Natural killer cell (primary cell): ENCODE data around the gene DUSP18. TPM values are rescaled to one million over a fixed set of nuclear protein-coding genes. Genes with fewer than 3 reads are reported as not detected.
"Not testable (repeated sequence)": the region's sequence is repeated elsewhere in the genome, so short reads cannot be mapped to it uniquely, and the experiment has no call there.

Source experiments
- ATAC-seq, 3 donors: fragments of 150-1000 bp in 2 of 3; fragments of 200-7000 bp in 1 of 3; cut with Tn5 transposase; 1 replicate in 1 of 3; 2 replicates in 2 of 3; pipeline ENCODE4 v1.10.0; 2021; ENCODE audit warnings: mild to moderate bottlenecking in 2 of 3, moderate library complexity in 2 of 3
- DNase-seq, 2 donors: peaks; one replicate each; pipeline versions ENCODE4 v3.0.0 to v3.0.0-alpha.2; 2013 to 2021; ENCODE audit warnings: mixed read lengths in 1 of 2
- H3K27ac ChIP-seq: one replicate; pipeline ENCODE4 v1.5.1; 2013; ENCODE audit warnings: mild to moderate bottlenecking, low read length
- H3K27me3 ChIP-seq: one replicate; pipeline ENCODE4 v1.6.1; 2013; ENCODE audit warnings: low read length; ENCODE audit not compliant: control insufficient read depth, insufficient read depth
- H3K36me3 ChIP-seq: one replicate; pipeline ENCODE4 v1.6.1; 2013; ENCODE audit warnings: low read length; ENCODE audit not compliant: control insufficient read depth, insufficient read depth
- H3K4me1 ChIP-seq: one replicate; pipeline ENCODE4 v1.6.1; 2013; ENCODE audit warnings: low read length; ENCODE audit not compliant: control insufficient read depth, insufficient read depth
- H3K4me3 ChIP-seq: one replicate; pipeline ENCODE4 v1.5.1; 2013; ENCODE audit warnings: low read length
- H3K9me3 ChIP-seq: one replicate; pipeline ENCODE4 v1.6.1; 2013; ENCODE audit warnings: low read length; ENCODE audit not compliant: control insufficient read depth, insufficient read depth
- H3K27ac Mint-ChIP-seq, 2 donors: one replicate each; pipeline ENCODE4 v1.8.0; 2022; ENCODE audit warnings: mild to moderate bottlenecking in 2 of 2, mixed read lengths in 2 of 2, moderate library complexity in 1 of 2
- H3K27me3 Mint-ChIP-seq, 2 donors: one replicate each; pipeline ENCODE4 v1.8.0; 2022; ENCODE audit warnings: low read depth in 2 of 2, mixed read lengths in 2 of 2
- H3K36me3 Mint-ChIP-seq: one replicate; pipeline ENCODE4 v1.8.0; 2022; ENCODE audit warnings: mixed read lengths
- H3K4me1 Mint-ChIP-seq, 2 donors: one replicate each; pipeline ENCODE4 v1.8.0; 2022; ENCODE audit warnings: mixed read lengths in 2 of 2
- H3K4me3 Mint-ChIP-seq: one replicate; pipeline ENCODE4 v1.8.0; 2022; ENCODE audit warnings: mild to moderate bottlenecking, moderate library complexity, mixed read lengths
- H3K9me3 Mint-ChIP-seq, 2 donors: one replicate each; pipeline ENCODE4 v1.8.0; 2022; ENCODE audit warnings: mixed read lengths in 2 of 2
- WGBS: methylation state at CpG from one replicate; pipeline ENCODE4 v1.1.7; 2013; ENCODE audit warnings: missing lambda C conversion rate; ENCODE audit not compliant: insufficient coverage; 5-methylcytosine and 5-hydroxymethylcytosine counted together
- intact Hi-C: fragments of 100-400 bp; cut with micrococcal nuclease; formaldehyde crosslinking; loops from one replicate; pipeline ENCODE4 v1.14.2; 2022
- total RNA-seq, 4 donors: library from RNA; stranded (reverse); fragments of 120-200 nt in 1 of 4; gene quantifications; one replicate each; pipeline versions ENCODE4 v1.2.3 to v1.2.4, GENCODE V29; 2013 to 2022
- TF ChIP-seq, protein P1 (sequence below): fragments of 200-600 bp; IDR thresholded peaks from one replicate; pipeline ENCODE4 v1.8.0; 2022; ENCODE audit warnings: antibody characterized with exemption

The DUSP18 gene
- total RNA-seq, 3 donors from 2014 or later (not counting 1 experiment from before 2014, with no cell fraction given), result 10.2 to 12.8 (median 10.5) TPM

DNA sequence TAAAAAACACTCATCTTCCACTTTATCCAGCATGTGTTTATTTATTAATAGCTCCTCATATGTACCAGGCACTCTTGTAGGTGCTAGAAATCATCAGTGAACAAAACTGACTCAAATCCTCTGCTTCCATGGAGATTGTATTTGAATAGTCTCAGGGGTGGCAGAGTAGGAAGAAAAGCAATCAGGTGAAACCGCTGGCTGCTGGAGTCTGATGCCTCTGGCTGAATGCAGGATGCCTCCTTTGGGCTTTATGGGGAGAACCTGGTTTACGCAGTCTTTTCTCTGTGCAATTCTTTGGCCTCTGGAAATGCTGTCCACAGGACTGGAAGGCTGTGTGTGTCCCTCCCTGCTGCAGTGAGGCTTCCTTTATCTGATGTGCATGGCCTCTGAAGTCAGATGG, 14.2 kb upstream of the DUSP18 start:
- 97% methylated on average over 2 of the region's 2 CpGs for WGBS

DNA sequence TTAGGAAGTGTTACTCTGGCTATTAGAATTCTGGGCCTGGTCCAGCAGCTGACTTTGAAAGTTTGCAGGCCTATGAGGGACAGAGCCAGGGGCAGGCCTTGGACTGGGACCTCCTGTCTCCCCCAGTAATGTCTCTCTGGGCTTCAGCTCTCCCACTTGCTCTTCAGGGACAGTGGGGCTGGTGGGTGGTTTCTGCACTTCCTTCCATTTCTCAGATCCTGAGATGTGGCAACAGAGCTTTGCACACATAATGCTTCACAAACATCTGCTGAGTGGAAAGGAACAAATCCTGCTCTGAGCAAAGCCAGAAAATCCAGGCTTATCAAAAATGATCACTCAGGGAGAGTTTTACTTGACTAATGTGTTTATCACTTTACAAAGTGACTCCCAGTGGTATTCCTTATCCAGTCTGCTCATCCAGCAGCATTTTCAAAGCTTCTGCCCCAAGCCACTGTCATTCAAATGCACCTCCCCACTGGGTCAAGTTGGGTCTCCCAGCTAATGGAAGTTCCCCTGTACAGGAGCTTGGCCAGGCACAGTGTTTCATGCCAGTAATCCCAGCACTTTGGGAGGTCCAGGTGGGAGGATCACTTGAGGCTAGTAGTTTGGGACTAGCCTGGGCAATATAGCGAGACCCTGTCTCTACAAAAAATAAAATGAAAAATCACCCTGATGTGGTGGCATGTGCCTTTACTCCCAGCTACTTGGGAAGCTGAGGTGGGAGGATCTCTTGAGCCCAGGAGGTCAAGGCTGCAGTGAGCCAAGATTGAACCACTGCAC, 13.5 kb upstream of the DUSP18 start:
- no CpG with 5 or more reads among the region's 1 CpG for WGBS
- no peak overlapping the region for H3K27ac Mint-ChIP-seq

More for the DNA sequence above, 14.2 kb upstream of the DUSP18 start:
- no peak for DNase-seq
- H3K4me3 Mint-ChIP-seq, result no peak overlapping the region
- H3K27me3 ChIP-seq, result no peaks in the 10 kb centered on the region
- no peak overlapping the region for H3K27ac Mint-ChIP-seq
- no peaks in the 10 kb centered on the region for H3K9me3 ChIP-seq
- H3K27me3 Mint-ChIP-seq, result peaks cover 10 to 23% of the 10 kb centered on the region in 2 donors
- intact Hi-C loops, result no loop called here
- no peaks in the 10 kb centered on the region for H3K36me3 ChIP-seq
- H3K4me1 ChIP-seq, result no peaks in the 10 kb centered on the region
- H3K36me3 Mint-ChIP-seq, result no peaks in the 10 kb centered on the region
- H3K4me1 Mint-ChIP-seq, result no peaks in the 10 kb centered on the region
- no peak overlapping the region for H3K27ac ChIP-seq
- ATAC-seq, result no peak
- H3K9me3 Mint-ChIP-seq, result no peaks in the 10 kb centered on the region
- TF ChIP-seq, protein P1, sequence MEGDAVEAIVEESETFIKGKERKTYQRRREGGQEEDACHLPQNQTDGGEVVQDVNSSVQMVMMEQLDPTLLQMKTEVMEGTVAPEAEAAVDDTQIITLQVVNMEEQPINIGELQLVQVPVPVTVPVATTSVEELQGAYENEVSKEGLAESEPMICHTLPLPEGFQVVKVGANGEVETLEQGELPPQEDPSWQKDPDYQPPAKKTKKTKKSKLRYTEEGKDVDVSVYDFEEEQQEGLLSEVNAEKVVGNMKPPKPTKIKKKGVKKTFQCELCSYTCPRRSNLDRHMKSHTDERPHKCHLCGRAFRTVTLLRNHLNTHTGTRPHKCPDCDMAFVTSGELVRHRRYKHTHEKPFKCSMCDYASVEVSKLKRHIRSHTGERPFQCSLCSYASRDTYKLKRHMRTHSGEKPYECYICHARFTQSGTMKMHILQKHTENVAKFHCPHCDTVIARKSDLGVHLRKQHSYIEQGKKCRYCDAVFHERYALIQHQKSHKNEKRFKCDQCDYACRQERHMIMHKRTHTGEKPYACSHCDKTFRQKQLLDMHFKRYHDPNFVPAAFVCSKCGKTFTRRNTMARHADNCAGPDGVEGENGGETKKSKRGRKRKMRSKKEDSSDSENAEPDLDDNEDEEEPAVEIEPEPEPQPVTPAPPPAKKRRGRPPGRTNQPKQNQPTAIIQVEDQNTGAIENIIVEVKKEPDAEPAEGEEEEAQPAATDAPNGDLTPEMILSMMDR, result no peak
- no peak overlapping the region for H3K4me3 ChIP-seq

DNA sequence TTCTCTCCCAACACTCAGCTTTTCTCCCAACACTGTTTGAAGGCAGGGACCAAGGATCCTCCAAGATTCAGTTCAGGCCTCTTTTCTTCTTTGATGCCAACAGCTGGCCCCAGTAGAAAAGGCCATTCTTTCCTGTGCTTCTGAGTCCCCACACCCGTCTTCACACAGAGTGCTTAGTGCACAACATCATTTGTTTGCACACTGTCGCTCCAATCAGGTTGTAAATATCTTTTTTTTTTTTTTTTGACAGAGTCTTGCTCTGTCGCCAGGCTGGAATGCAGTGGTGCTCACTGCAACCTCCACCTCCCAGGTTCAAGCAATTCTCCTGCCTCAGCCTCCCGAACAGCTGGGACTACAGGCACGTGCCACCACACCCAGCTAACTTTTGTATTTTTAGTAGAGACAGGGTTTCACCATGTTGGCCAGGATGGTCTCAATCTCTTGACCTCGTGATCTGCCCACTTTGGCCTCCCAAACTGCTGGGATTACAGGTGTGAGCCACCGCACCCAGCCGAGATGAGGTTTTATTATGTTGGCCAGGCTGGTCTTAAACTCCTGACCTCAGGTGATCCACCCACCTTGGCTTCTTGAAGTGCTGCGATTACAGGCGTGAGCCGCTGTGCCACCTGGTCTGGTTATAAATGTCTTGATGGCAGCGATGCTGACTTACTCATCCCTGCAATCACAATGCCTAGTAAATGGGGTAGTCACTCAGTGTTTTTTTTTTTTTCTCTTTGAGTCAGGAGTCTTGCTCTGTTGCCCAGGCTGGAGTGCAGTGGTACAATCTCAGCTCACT, 12.4 kb upstream of the DUSP18 start:
- H3K9me3 Mint-ChIP-seq, H3K36me3 ChIP-seq, H3K4me1 ChIP-seq, H3K27me3 ChIP-seq, H3K9me3 ChIP-seq, H3K4me3 ChIP-seq, H3K27ac Mint-ChIP-seq, intact Hi-C loops, H3K4me3 Mint-ChIP-seq, DNase-seq, H3K4me1 Mint-ChIP-seq, ATAC-seq, H3K27ac ChIP-seq, H3K36me3 Mint-ChIP-seq: not testable (repeated sequence)
- H3K27me3 Mint-ChIP-seq, result peaks cover 18 to 33% of the 10 kb centered on the region in 2 donors
- 88% methylated on average over 12 of the region's 12 CpGs for WGBS

More for the DNA sequence above, 13.5 kb upstream of the DUSP18 start:
- H3K27me3 Mint-ChIP-seq, result peaks cover 15 to 30% of the 10 kb centered on the region in 2 donors
- Histone ChIP-seq H3K27ac (no peak overlapping the region), H3K36me3 (no peaks in the 10 kb centered on the region), H3K4me3 (no peak overlapping the region), H3K27me3 (no peaks in the 10 kb centered on the region), H3K9me3 (no peaks in the 10 kb centered on the region), H3K4me1 (no peaks in the 10 kb centered on the region)
- H3K4me3 Mint-ChIP-seq, result no peak overlapping the region
- DNase-seq, result no peak
- no peaks in the 10 kb centered on the region for H3K4me1 Mint-ChIP-seq
- no peaks in the 10 kb centered on the region for H3K9me3 Mint-ChIP-seq
- ATAC-seq, result no peak
- intact Hi-C loops, result no loop called here
- H3K36me3 Mint-ChIP-seq, result no peaks in the 10 kb centered on the region
- TF ChIP-seq, protein P1, result no peak

DNA sequence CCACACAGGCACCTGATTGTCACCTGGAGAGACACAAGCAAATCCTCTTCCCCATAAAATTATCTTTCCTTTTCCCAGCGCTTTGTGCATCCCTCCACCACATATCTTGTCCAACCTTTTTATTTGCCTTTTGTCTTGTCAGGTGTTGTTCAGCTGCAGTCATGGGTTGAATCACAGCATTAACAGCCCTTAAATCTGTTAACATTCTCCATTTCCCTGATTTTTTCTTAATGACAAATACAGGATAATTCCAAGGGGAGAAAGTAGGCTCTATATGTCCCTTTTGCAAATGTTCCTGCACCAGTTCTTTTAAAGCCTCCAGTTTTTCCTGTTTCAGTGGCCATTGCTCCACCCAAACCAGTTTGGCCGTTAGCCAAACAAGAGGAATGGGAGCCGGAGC, 8.9 kb upstream of the DUSP18 start:
- H3K9me3 Mint-ChIP-seq, H3K4me3 ChIP-seq, H3K36me3 Mint-ChIP-seq, ATAC-seq, DNase-seq, H3K4me1 Mint-ChIP-seq, H3K27me3 ChIP-seq, H3K9me3 ChIP-seq, H3K27ac Mint-ChIP-seq, H3K27ac ChIP-seq, intact Hi-C loops, H3K36me3 ChIP-seq, H3K4me3 Mint-ChIP-seq, H3K4me1 ChIP-seq: not testable (repeated sequence)
- WGBS, result 96% methylated on average over 3 of the region's 3 CpGs
- H3K27me3 Mint-ChIP-seq, result peaks cover 18 to 33% of the 10 kb centered on the region in 2 donors
